CD4-positive, alpha-beta T cell (primary cell): ENCODE results near the gene PROB1. TPM values are rescaled to one million over a fixed set of nuclear protein-coding genes. Genes with fewer than 3 reads are reported as not detected.

Experiments used
- ATAC-seq: fragments of 200-7000 bp; cut with Tn5 transposase; one replicate; pipeline ENCODE4 v1.10.0; 2022; ENCODE audit warnings: mild to moderate bottlenecking; ENCODE audit not compliant: poor library complexity
- CTCF ChIA-PET: fragments of 350-600 bp; sonication (Branson Sonifier 250); formaldehyde crosslinking; loops from one replicate; lab custom pipeline; 2021; ENCODE audit warnings: antibody characterized with exemption, inconsistent platforms; lab: Charles Lee
- POLR2A ChIA-PET: fragments of 350-600 bp; sonication (Branson Sonifier 250); formaldehyde crosslinking; loops from one replicate; lab custom pipeline; 2021; ENCODE audit warnings: antibody characterized with exemption, inconsistent platforms; lab: Charles Lee
- DNase-seq, 14 experiments: peaks; one replicate each; pipeline ENCODE4 v3.0.0-alpha.2; 2013 to 2020; ENCODE audit warnings: mixed read lengths in 2 of 14
- H3K27ac ChIP-seq, 2 donors: one replicate each; pipeline versions ENCODE4 v1.5.1 to v1.7.0; 2013; ENCODE audit warnings: low read length in 2 of 2, low read depth in 1 of 2, mild to moderate bottlenecking in 1 of 2
- H3K27me3 ChIP-seq, 2 experiments: 1 replicate in 1 of 2; 2 replicates in 1 of 2; pipeline versions ENCODE4 v1.6.1 to v1.7.0; 2013; ENCODE audit warnings: low read length in 2 of 2, control low read depth in 1 of 2, mild to moderate bottlenecking in 1 of 2, moderate library complexity in 1 of 2; ENCODE audit not compliant: insufficient read depth in 2 of 2, control insufficient read depth in 1 of 2
- H3K36me3 ChIP-seq: one replicate; pipeline ENCODE4 v1.6.1; 2013; ENCODE audit warnings: low read length, control low read depth; ENCODE audit not compliant: insufficient read depth
- H3K4me1 ChIP-seq: one replicate; pipeline ENCODE4 v1.6.1; 2013; ENCODE audit warnings: low read length, control low read depth; ENCODE audit not compliant: insufficient read depth
- H3K4me3 ChIP-seq: one replicate; pipeline ENCODE4 v1.5.1; 2013; ENCODE audit warnings: mild to moderate bottlenecking, low read length, moderate library complexity
- H3K9me3 ChIP-seq, 2 experiments: 1 replicate in 1 of 2; 2 replicates in 1 of 2; pipeline versions ENCODE4 v1.6.1 to v1.7.0; 2013; ENCODE audit warnings: low read length in 2 of 2, mild to moderate bottlenecking in 2 of 2, control low read depth in 1 of 2, moderate library complexity in 1 of 2; ENCODE audit not compliant: control insufficient read depth in 1 of 2, insufficient read depth in 1 of 2
- H3K27ac Mint-ChIP-seq: one replicate; pipeline ENCODE4 v1.8.0; 2020; ENCODE audit warnings: mixed read lengths
- H3K27me3 Mint-ChIP-seq: one replicate; pipeline ENCODE4 v1.8.0; 2021; ENCODE audit warnings: mixed read lengths
- H3K36me3 Mint-ChIP-seq: one replicate; pipeline ENCODE4 v1.8.0; 2021; ENCODE audit warnings: low read depth, mixed read lengths
- H3K4me1 Mint-ChIP-seq: one replicate; pipeline ENCODE4 v1.8.0; 2021; ENCODE audit warnings: low read depth, mixed read lengths
- H3K4me3 Mint-ChIP-seq: one replicate; pipeline ENCODE4 v1.8.0; 2020; ENCODE audit warnings: mild to moderate bottlenecking, mixed read lengths
- H3K9me3 Mint-ChIP-seq: one replicate; pipeline ENCODE4 v1.8.0; 2020; ENCODE audit warnings: mixed read lengths
- CTCF ChIP-seq: fragments of 200-600 bp; IDR thresholded peaks from one replicate; pipeline ENCODE4 v1.8.0; 2022; ENCODE audit warnings: antibody characterized with exemption, mild to moderate bottlenecking
- intact Hi-C, 2 experiments: fragments of 100-400 bp; cut with DNase I in 1 of 2; cut with micrococcal nuclease in 1 of 2; formaldehyde crosslinking; loops; one replicate each; pipeline versions ENCODE4 v1.15.1 to v1.9.0; 2023 to 2025; cut with DNase I, micrococcal nuclease
- total RNA-seq, 174 experiments: library from RNA in 2 of 174; stranded (reverse) in 2 of 174; gene quantifications; one replicate each; pipeline ENCODE4 v1.2.3 and lab custom pipeline; 2021 to 2026

The PROB1 gene
- total RNA-seq, 2 experiments from 2014 or later, result 0.25 to 0.41 TPM

DNA sequence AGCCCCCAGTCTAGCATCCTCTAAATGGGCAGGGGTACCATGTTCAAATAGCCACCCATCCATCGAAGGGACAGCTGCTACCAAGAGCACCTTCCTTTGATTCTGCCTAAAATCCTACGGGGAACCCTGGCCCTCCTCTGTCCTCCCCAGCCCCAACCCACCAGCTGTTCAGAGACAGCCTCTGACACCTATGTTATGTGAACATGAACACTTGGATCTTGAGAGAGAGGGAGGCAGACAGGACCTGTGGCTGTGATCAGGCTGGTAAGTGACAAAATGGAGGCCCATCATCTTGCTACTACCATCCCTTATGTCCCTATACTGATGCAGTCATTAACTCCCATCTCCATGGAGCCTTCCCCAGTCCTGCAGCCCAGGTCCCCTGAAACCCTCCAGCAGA is 20.0 kb downstream of the PROB1 start:
- POLR2A ChIA-PET, result interaction anchor here (0.6 to 1.6 kb wide), 2 partner anchors 23 to 33 kb away, joined by 4 to 6 read pairs; partner anchors contain the start of gene PAIP2
- no peak overlapping the region for H3K4me3 ChIP-seq
- ATAC-seq (no peak), DNase-seq (no peak)
- TF ChIP-seq CTCF, result no peak
- no peak overlapping the region for H3K27ac ChIP-seq
- H3K4me1 Mint-ChIP-seq, result no peaks in the 10 kb centered on the region
- H3K27me3 ChIP-seq, result no peaks in the 10 kb centered on the region
- no peak overlapping the region for H3K27ac Mint-ChIP-seq
- H3K9me3 ChIP-seq, result peaks cover 0 to 5% of the 10 kb centered on the region in 2 experiments
- intact Hi-C loops, result no loop called here
- no peaks in the 10 kb centered on the region for H3K4me1 ChIP-seq
- peaks cover 38% of the 10 kb centered on the region for H3K36me3 Mint-ChIP-seq
- peaks cover 26% of the 10 kb centered on the region for H3K36me3 ChIP-seq
- no peaks in the 10 kb centered on the region for H3K9me3 Mint-ChIP-seq
- CTCF ChIA-PET, result interaction anchor here (0.5 kb wide), 1 partner anchor 177 kb away, joined by 3 read pairs; no protein-coding TSS in a partner anchor
- H3K27me3 Mint-ChIP-seq, result no peaks in the 10 kb centered on the region
- no peak overlapping the region for H3K4me3 Mint-ChIP-seq

DNA sequence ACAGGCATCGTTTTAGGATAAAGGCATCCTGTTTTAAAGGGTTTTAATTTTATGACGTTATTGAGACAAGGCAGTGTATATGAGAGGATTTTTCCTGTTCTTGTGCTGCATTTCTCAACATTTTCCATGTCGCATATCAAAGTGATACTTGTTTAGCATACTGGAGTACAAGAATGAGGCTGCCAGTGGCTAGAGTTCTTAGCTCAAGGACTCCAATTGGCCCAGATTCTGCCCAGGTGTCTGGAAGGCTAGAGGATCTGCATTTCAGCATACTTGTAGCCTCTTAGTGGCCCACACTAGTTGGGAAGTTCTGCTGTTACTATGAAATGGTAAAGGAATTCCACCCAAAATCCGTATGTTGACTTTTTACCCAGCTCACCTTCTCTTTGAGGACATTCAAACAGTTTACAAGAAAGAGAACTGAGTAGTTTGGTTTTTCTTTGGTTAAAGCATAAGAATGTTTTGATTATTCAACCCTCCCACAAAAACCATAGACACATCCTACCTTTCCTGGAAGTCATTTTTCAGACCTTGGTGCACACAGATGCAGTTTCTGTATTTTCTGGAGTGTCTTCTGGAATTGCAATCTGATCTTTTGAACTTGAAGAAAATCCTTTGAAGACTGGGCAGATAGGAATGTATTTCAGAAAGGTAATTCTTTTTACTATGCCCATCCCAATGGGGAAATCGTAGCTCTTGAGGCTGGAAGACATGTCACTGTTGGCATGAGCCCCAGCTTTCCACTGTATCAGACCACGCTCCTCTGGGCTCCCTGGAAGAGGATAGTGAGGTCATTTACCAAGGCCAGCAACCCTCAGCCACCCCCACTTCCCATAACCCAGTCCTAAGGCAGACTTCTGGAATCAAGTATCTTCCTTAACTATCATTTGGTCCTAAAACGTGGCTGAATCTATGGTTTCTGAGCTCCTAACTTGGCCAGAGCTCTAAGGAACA is 23.1 kb downstream of the PROB1 start:
- CTCF ChIA-PET, result interaction anchor here (0.6 kb wide), 1 partner anchor 9 kb away, joined by 3 read pairs; no protein-coding TSS in a partner anchor
- Histone ChIP-seq H3K4me3 (no peak overlapping the region), H3K27ac (no peak overlapping the region), H3K27me3 (no peaks in the 10 kb centered on the region), H3K36me3 (peaks cover 50% of the 10 kb centered on the region), H3K4me1 (no peaks in the 10 kb centered on the region), H3K9me3 (no peaks in the 10 kb centered on the region)
- no peak overlapping the region for H3K4me3 Mint-ChIP-seq
- POLR2A ChIA-PET, result interaction anchor here (0.6 to 1.4 kb wide), 3 partner anchors 26 to 39 kb away, joined by 3 to 4 read pairs (median 3); partner anchors contain the start of gene PAIP2
- TF ChIP-seq CTCF, result no peak
- intact Hi-C loops, result no loop called here
- no peak overlapping the region for H3K27ac Mint-ChIP-seq
- no peaks in the 10 kb centered on the region for H3K4me1 Mint-ChIP-seq
- peaks cover 67% of the 10 kb centered on the region for H3K36me3 Mint-ChIP-seq
- ATAC-seq (no peak), DNase-seq (no peak)
- no peaks in the 10 kb centered on the region for H3K27me3 Mint-ChIP-seq
- H3K9me3 Mint-ChIP-seq, result no peaks in the 10 kb centered on the region

DNA sequence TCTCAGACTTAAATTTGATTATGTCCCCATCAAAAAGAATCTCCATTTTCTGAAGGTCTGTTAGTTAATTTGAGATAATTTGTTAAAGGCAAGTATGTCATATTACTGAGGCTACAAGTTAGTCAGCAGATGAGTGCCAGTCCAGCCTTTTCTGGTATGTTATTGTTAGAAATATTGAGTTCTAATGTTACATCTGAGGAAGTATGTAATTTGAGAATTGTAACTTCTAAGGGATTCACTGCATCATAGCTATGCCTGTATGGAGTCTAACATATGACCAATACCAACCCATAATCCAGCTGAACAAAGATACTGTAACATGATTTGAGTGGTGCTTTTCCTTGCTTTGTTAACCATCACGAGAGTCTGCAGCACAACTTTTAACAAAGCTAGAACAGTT is 25.7 kb downstream of the PROB1 start:
- intact Hi-C loops, result no loop called here
- peaks cover 75% of the 10 kb centered on the region for H3K36me3 ChIP-seq
- no peaks in the 10 kb centered on the region for H3K27me3 Mint-ChIP-seq
- ChIA-PET POLR2A (interaction anchor here (1.2 kb wide), 1 partner anchor 27 kb away, joined by 3 read pairs; no protein-coding TSS in a partner anchor), CTCF (no interaction called here)
- H3K4me3 ChIP-seq, result no peak overlapping the region
- ATAC-seq, result no peak
- no peak for DNase-seq
- H3K36me3 Mint-ChIP-seq, result peaks cover 81% of the 10 kb centered on the region
- no peaks in the 10 kb centered on the region for H3K4me1 ChIP-seq
- no peaks in the 10 kb centered on the region for H3K9me3 ChIP-seq
- H3K4me1 Mint-ChIP-seq, result no peaks in the 10 kb centered on the region
- no peak overlapping the region for H3K4me3 Mint-ChIP-seq
- no peaks in the 10 kb centered on the region for H3K9me3 Mint-ChIP-seq
- no peak overlapping the region for H3K27ac Mint-ChIP-seq
- H3K27ac ChIP-seq, result no peak overlapping the region
- H3K27me3 ChIP-seq, result no peaks in the 10 kb centered on the region
- no peak for TF ChIP-seq CTCF
